ENCODE data around the gene ADGRL2. TPM values are rescaled to one million over a fixed set of nuclear protein-coding genes. Genes with fewer than 3 reads are reported as not detected.
A peak's percentile ranks its signal among the peaks of the same experiment; 100 is the strongest.

ADGRL2 gene
- total RNA-seq, 4 donors from 2014 or later: 72.4 to 89.7 (median 78.8) TPM

DNA sequence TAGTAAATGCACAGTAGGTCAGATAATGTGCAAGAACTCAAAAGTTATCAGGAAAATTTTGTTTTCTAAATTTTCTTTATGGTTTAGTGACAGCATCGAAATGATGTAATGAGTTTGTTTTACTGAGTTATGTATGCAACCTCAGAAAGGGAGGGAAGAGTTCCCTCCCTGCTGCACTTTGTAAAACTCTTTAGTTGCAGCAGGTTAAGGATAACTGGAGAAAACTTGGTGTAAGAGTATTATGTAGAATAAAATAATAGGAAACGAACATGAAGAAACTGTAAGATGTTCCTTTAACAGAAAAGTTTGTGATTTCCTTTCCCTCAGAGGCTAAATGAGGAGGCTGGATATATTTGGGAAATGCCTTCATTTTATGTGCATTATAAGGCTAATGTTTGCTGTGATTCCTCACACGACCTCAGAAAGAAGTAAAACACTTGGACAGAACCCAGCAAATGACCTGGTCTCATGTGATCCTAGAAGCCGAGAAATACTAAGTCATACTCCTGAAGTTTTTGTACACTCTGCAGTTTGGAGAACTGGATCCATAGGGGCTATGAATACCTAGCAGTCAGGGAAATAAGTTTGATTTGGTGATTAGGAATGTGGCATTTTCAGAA is 35.4 kb downstream of the ADGRL2 start:
- no peak for DNase-seq (ENCODE audit: extremely low spot score)
- TF ChIP-seq, protein P1, sequence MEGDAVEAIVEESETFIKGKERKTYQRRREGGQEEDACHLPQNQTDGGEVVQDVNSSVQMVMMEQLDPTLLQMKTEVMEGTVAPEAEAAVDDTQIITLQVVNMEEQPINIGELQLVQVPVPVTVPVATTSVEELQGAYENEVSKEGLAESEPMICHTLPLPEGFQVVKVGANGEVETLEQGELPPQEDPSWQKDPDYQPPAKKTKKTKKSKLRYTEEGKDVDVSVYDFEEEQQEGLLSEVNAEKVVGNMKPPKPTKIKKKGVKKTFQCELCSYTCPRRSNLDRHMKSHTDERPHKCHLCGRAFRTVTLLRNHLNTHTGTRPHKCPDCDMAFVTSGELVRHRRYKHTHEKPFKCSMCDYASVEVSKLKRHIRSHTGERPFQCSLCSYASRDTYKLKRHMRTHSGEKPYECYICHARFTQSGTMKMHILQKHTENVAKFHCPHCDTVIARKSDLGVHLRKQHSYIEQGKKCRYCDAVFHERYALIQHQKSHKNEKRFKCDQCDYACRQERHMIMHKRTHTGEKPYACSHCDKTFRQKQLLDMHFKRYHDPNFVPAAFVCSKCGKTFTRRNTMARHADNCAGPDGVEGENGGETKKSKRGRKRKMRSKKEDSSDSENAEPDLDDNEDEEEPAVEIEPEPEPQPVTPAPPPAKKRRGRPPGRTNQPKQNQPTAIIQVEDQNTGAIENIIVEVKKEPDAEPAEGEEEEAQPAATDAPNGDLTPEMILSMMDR (IDR thresholded peaks at IDR 0.05): no peak
- no peak for TF ChIP-seq POLR2AphosphoS5 (IDR thresholded peaks at IDR 0.05)
- no peak for TF ChIP-seq EP300 (IDR thresholded peaks at IDR 0.05)
- TF ChIP-seq POLR2A (IDR thresholded peaks at IDR 0.05; ENCODE audit: low read depth): no peak
- H3K4me3 ChIP-seq: no peak overlapping the region
- H3K27me3 ChIP-seq: no peaks in the 10 kb centered on the region
- peak overlapping the region in 1 of 4 donors; percentile 15 for H3K27ac ChIP-seq (replicated peaks in 1 of 4)
- H3K9me3 ChIP-seq: no peaks in the 10 kb centered on the region
- intact Hi-C loops (cut with DNase I): loop anchor here (10.0 kb wide), 1 partner anchor 89 kb away; no protein-coding TSS in a partner anchor
- H3K4me1 ChIP-seq: peaks cover 37 to 53% (median 50%) of the 10 kb centered on the region in 4 donors
- H3K36me3 ChIP-seq: no peaks in the 10 kb centered on the region
- WGBS: 35% methylated on average over 4 of the region's 4 CpGs

DNA sequence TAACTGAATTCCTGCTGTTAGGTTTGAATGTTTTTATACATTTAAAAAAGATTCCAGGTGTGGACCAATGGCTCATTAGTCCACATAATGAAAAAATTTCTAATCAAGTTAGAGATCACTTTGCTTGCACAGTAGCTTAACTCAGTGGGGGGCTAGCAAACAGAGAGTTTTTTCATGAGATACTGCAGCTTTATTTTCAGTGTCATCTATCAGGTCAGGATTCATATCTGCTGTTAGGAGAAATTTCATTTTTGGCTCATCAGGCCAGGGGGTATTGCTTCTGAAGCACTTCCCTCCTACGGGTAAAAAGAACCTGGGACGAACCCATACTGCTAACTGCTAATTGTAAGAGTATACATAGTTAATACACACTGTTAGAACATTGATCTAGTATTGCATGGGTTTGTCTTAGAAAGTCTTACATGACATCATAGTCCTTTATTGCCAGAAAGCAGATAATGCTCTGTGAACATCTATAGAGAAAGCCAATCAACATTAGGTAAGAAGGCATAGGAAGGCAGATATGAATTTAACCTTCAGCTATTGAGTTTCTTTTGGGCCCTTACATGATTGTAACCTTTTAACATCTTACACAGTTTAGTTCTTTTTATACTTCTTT is 38.0 kb downstream of the ADGRL2 start:
- Histone ChIP-seq H3K27ac (replicated peaks in 1 of 4) (no peak overlapping the region), H3K9me3 (no peaks in the 10 kb centered on the region), H3K36me3 (no peaks in the 10 kb centered on the region), H3K27me3 (no peaks in the 10 kb centered on the region), H3K4me3 (no peak overlapping the region), H3K4me1 (peaks cover 22 to 41% (median 32%) of the 10 kb centered on the region in 4 donors)
- intact Hi-C loops (cut with DNase I): loop anchor here (10.0 kb wide), 1 partner anchor 86 kb away; no protein-coding TSS in a partner anchor
- WGBS: 96% methylated on average over 2 of the region's 2 CpGs
- no peak for DNase-seq (ENCODE audit: extremely low spot score)
- no peak for TF ChIP-seq POLR2AphosphoS5 (IDR thresholded peaks at IDR 0.05)

DNA sequence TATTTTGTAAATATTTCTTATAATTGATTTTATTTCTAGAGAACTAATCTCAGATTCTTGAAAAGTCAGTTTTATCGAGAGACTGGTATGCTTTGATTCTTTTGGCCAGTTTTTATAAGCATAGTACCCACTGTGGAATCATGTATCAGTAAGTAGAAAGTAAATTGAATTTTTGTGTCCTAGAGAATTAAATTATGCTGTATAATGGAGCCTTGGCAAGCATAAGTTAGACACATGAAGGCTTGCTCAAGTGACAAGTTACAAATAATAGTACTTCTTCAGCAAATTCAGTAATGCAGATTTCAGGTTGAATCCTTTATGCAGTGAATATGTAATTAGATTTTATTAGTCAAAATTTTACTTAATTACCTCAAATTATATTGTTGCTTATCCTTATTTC is 40.1 kb downstream of the ADGRL2 start:
- peaks cover 5 to 20% (median 11%) of the 10 kb centered on the region in 4 donors for H3K4me1 ChIP-seq
- H3K27ac ChIP-seq (replicated peaks in 1 of 4): no peak overlapping the region
- 91% methylated on average over 1 of the region's 1 CpG for WGBS
- intact Hi-C loops (cut with DNase I): no loop called here
- H3K27me3 ChIP-seq: no peaks in the 10 kb centered on the region
- no peaks in the 10 kb centered on the region for H3K9me3 ChIP-seq
- no peaks in the 10 kb centered on the region for H3K36me3 ChIP-seq
- no peak overlapping the region for H3K4me3 ChIP-seq
- TF ChIP-seq EP300 (IDR thresholded peaks at IDR 0.05) (no peak), POLR2A (IDR thresholded peaks at IDR 0.05; ENCODE audit: low read depth) (no peak), POLR2AphosphoS5 (IDR thresholded peaks at IDR 0.05) (no peak)
- TF ChIP-seq, protein P1 (IDR thresholded peaks at IDR 0.05): no peak
- no peak for DNase-seq (ENCODE audit: extremely low spot score)

DNA sequence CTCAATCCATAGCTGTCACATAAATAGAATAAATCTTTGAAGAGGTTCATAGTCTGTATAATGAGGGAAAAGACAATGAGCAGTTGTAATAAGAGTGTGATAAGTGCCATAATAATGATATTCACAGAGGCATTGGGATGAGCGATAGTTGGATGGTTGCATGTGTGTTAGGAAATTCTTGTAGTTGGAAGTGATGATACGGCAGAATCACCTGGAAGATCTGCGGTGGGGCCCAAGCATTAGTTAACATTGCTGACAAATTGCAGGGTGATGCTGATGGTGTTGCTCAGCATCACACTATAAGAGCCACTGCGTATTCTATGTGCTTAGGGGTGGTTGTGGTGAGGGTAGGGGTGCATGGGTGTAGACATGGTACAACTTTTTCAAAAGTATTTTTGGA is 41.1 kb downstream of the ADGRL2 start:
- intact Hi-C loops (cut with DNase I): no loop called here
- Histone ChIP-seq H3K4me3 (no peak overlapping the region), H3K4me1 (peaks cover 0 to 10% (median 1%) of the 10 kb centered on the region in 4 donors), H3K36me3 (no peaks in the 10 kb centered on the region), H3K27ac (replicated peaks in 1 of 4) (no peak overlapping the region), H3K27me3 (no peaks in the 10 kb centered on the region), H3K9me3 (no peaks in the 10 kb centered on the region)
- TF ChIP-seq, protein P1 (IDR thresholded peaks at IDR 0.05): no peak
- TF ChIP-seq POLR2A (IDR thresholded peaks at IDR 0.05; ENCODE audit: low read depth) (no peak), POLR2AphosphoS5 (IDR thresholded peaks at IDR 0.05) (no peak), EP300 (IDR thresholded peaks at IDR 0.05) (no peak)
- WGBS: 76% methylated on average over 4 of the region's 4 CpGs
- DNase-seq (ENCODE audit: extremely low spot score): no peak

DNA sequence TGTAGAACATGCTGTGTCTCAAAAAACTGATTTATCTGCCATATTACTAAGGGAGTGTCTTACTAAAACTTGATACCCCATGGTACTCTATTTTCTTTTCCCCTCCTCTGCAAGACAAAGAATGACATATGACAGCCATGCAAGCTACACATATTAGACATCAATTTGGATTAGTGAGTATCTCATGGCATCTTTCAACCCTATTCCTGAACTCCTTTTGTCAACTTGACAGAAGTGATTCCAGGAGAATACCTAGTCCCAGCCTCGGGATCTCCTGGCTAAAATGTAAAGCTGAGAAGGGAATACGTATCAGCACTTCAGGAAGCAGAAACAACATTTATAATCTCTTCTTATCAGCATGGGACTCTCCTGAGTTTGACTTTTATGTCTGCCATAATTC is 43.7 kb downstream of the ADGRL2 start:
- 86% methylated on average over 2 of the region's 2 CpGs for WGBS
- no peak for DNase-seq (ENCODE audit: extremely low spot score)

More for the DNA sequence above, 43.7 kb downstream of the ADGRL2 start:
- Histone ChIP-seq H3K27me3 (no peaks in the 10 kb centered on the region), H3K27ac (replicated peaks in 1 of 4) (no peak overlapping the region), H3K4me1 (peaks cover 0 to 9% (median 4%) of the 10 kb centered on the region in 4 donors), H3K4me3 (no peak overlapping the region), H3K9me3 (no peaks in the 10 kb centered on the region), H3K36me3 (no peaks in the 10 kb centered on the region)
- intact Hi-C loops (cut with DNase I): no loop called here
- no peak for TF ChIP-seq POLR2A (IDR thresholded peaks at IDR 0.05; ENCODE audit: low read depth)
- TF ChIP-seq, protein P1 (IDR thresholded peaks at IDR 0.05): no peak
- TF ChIP-seq EP300 (IDR thresholded peaks at IDR 0.05): no peak
- no peak for TF ChIP-seq POLR2AphosphoS5 (IDR thresholded peaks at IDR 0.05)

Measured in esophagus muscularis mucosa (tissue), 4 donors.